Liver (tissue), 9 donors: ENCODE data around the gene MYOF. TPM values are rescaled to one million over a fixed set of nuclear protein-coding genes. Genes with fewer than 3 reads are reported as not detected.

Experiments used
- DNase-seq: peaks from one replicate; pipeline ENCODE4 v3.0.0-alpha.2; 2017; ENCODE audit warnings: low spot score
- H3K27ac ChIP-seq, 2 donors: one replicate each; pipeline ENCODE4 v1.7.0; 2013; ENCODE audit warnings: inconsistent platforms in 2 of 2, low read length in 2 of 2, control low read depth in 1 of 2, low read depth in 1 of 2, mild to moderate bottlenecking in 1 of 2
- H3K27me3 ChIP-seq, 4 donors: one replicate each; pipeline versions ENCODE4 v1.6.1 to v1.7.0; 2013; ENCODE audit warnings: low read length in 3 of 4, inconsistent platforms in 1 of 4, mild to moderate bottlenecking in 1 of 4, moderate library complexity in 1 of 4; ENCODE audit not compliant: control insufficient read depth in 4 of 4, insufficient read depth in 4 of 4
- H3K36me3 ChIP-seq, 4 donors: one replicate each; pipeline versions ENCODE4 v1.6.1 to v1.7.0; 2013; ENCODE audit warnings: low read length in 3 of 4, mild to moderate bottlenecking in 3 of 4, low read depth in 1 of 4, moderate library complexity in 1 of 4; ENCODE audit not compliant: control insufficient read depth in 4 of 4, insufficient read depth in 3 of 4
- H3K4me1 ChIP-seq, 4 donors: one replicate each; pipeline versions ENCODE4 v1.6.1 to v1.7.0; 2013; ENCODE audit warnings: low read length in 3 of 4, mild to moderate bottlenecking in 3 of 4, moderate library complexity in 1 of 4; ENCODE audit not compliant: control insufficient read depth in 4 of 4, insufficient read depth in 4 of 4
- H3K4me3 ChIP-seq, 3 donors: one replicate each; pipeline versions ENCODE4 v1.6.1 to v1.7.0; 2013; ENCODE audit warnings: low read length in 3 of 3, control low read depth in 1 of 3, low read depth in 1 of 3, mild to moderate bottlenecking in 1 of 3
- H3K9ac ChIP-seq, 2 donors: one replicate each; pipeline ENCODE4 v1.7.0; 2013; ENCODE audit warnings: low read length in 2 of 2, mild to moderate bottlenecking in 2 of 2, moderate library complexity in 2 of 2, control low read depth in 1 of 2, low read depth in 1 of 2
- H3K9me3 ChIP-seq, 4 donors: one replicate each; pipeline versions ENCODE4 v1.6.1 to v1.7.0; 2013; ENCODE audit warnings: low read length in 3 of 4; ENCODE audit not compliant: control insufficient read depth in 4 of 4
- ATF3 ChIP-seq: IDR thresholded peaks from 2 replicates; pipeline ENCODE4 v1.6.1; 2016; ENCODE audit warnings: antibody characterized with exemption
- CTCF ChIP-seq: fragments of 150-350 bp; IDR thresholded peaks from 2 replicates; pipeline ENCODE4 v1.5.1; 2017; ENCODE audit warnings: improper control_type of control experiment, low read depth, low read length; ENCODE audit not compliant: missing input control
- EGR1 ChIP-seq, 2 donors: IDR thresholded peaks; 2 replicates each; pipeline ENCODE4 v1.6.1; 2016 to 2018; ENCODE audit warnings: antibody characterized with exemption in 2 of 2, low read depth in 2 of 2
- FOXA1 ChIP-seq: IDR thresholded peaks from 2 replicates; pipeline ENCODE4 v1.6.1; 2016; ENCODE audit warnings: antibody characterized with exemption
- FOXA2 ChIP-seq: IDR thresholded peaks from 2 replicates; pipeline ENCODE4 v1.6.1; 2016; ENCODE audit warnings: antibody characterized with exemption
- GABPA ChIP-seq, 2 donors: IDR thresholded peaks in 1 of 2; conservative IDR thresholded peaks in 1 of 2; 2 replicates each; pipeline ENCODE4 v1.6.1; 2016; ENCODE audit warnings: antibody characterized with exemption in 2 of 2, mild to moderate bottlenecking in 1 of 2, moderate library complexity in 1 of 2
- HNF4A ChIP-seq, 2 donors: conservative IDR thresholded peaks; 2 replicates each; pipeline ENCODE4 v1.6.1; 2016; ENCODE audit warnings: antibody characterized with exemption in 2 of 2, mild to moderate bottlenecking in 2 of 2
- HNF4G ChIP-seq: IDR thresholded peaks from 2 replicates; pipeline ENCODE4 v1.6.1; 2016; ENCODE audit warnings: antibody characterized with exemption
- JUND ChIP-seq, 2 donors: IDR thresholded peaks; 2 replicates each; pipeline ENCODE4 v1.6.1; 2016; ENCODE audit warnings: antibody characterized with exemption in 2 of 2
- MAX ChIP-seq: IDR thresholded peaks from 2 replicates; pipeline ENCODE4 v1.6.1; 2016; ENCODE audit warnings: antibody characterized with exemption
- NR2F2 ChIP-seq: IDR thresholded peaks from 2 replicates; pipeline ENCODE4 v1.6.1; 2016; ENCODE audit warnings: antibody characterized with exemption
- RAD21 ChIP-seq, 2 donors: IDR thresholded peaks; 2 replicates each; pipeline ENCODE4 v1.6.1; 2016; ENCODE audit warnings: antibody characterized with exemption in 2 of 2, mild to moderate bottlenecking in 2 of 2
- REST ChIP-seq: IDR thresholded peaks from 2 replicates; pipeline ENCODE4 v1.6.1; 2016; ENCODE audit warnings: antibody characterized with exemption, mild to moderate bottlenecking
- RXRA ChIP-seq, 2 donors: IDR thresholded peaks; 2 replicates each; pipeline ENCODE4 v1.6.1; 2017 to 2018; ENCODE audit warnings: antibody characterized with exemption in 2 of 2, mild to moderate bottlenecking in 1 of 2
- SP1 ChIP-seq: IDR thresholded peaks from 2 replicates; pipeline ENCODE4 v1.6.1; 2018; ENCODE audit warnings: antibody characterized with exemption, mild to moderate bottlenecking
- TAF1 ChIP-seq: conservative IDR thresholded peaks from 2 replicates; pipeline ENCODE4 v1.6.1; 2016; ENCODE audit warnings: antibody characterized with exemption, mild to moderate bottlenecking
- YY1 ChIP-seq: IDR thresholded peaks from 2 replicates; pipeline ENCODE4 v1.6.1; 2016; ENCODE audit warnings: antibody characterized with exemption, mild to moderate bottlenecking
- ZBTB33 ChIP-seq: IDR thresholded peaks from 2 replicates; pipeline ENCODE4 v1.6.1; 2016; ENCODE audit warnings: antibody characterized with exemption
- WGBS: extraction: QIAGEN DNeasy Blood & Tissue Kit; methylation state at CpG from one replicate; pipeline ENCODE4 v1.1.7; 2013; 5-methylcytosine and 5-hydroxymethylcytosine counted together
- polyA plus RNA-seq, 2 donors: library from polyadenylated mRNA; stranded (reverse) in 1 of 2; unstranded in 1 of 2; fragments of 200-250 nt in 1 of 2; fragments of >200 nt in 1 of 2; fragmentation: Nextera tagmentation in 1 of 2; extraction: Ambion mirVana in 1 of 2; gene quantifications; one replicate each; pipeline versions ENCODE4 v1.2.1 to v1.2.3, GENCODE V29; 2013 to 2015
- total RNA-seq, 2 donors: library from RNA; depleted of rRNA; stranded (reverse); fragments of >200 nt; gene quantifications; one replicate each; pipeline ENCODE4 v1.2.3, GENCODE V29; 2014
- donor health status: healthy.
- donor health status: healthy.
- donor health status: healthy.
- donor health status: healthy.
- donor health status: healthy.

The MYOF gene
- total and polyA plus RNA-seq, 4 donors: 0.89 to 5.7 (median 3.2) TPM

- no peak for TF ChIP-seq CTCF
- no peak for TF ChIP-seq ZBTB33
- TF ChIP-seq NR2F2: no peak
- no peak for TF ChIP-seq GABPA (IDR thresholded peaks at IDR 0.05 in 1 of 2, conservative IDR thresholded peaks at IDR 0.05 in 1 of 2)
- no peak for TF ChIP-seq SP1
- no peak for TF ChIP-seq HNF4A (conservative IDR thresholded peaks at IDR 0.05)
- no peak for TF ChIP-seq HNF4G
- TF ChIP-seq RXRA (IDR thresholded peaks at IDR 0.05): no peak
- no peak for TF ChIP-seq TAF1
- no peak for TF ChIP-seq FOXA1
- TF ChIP-seq REST: no peak
- no peak for TF ChIP-seq RAD21 (IDR thresholded peaks at IDR 0.05)
- no peak for TF ChIP-seq FOXA2
- TF ChIP-seq YY1: no peak
- TF ChIP-seq MAX: no peak
- no peak for TF ChIP-seq EGR1 (IDR thresholded peaks at IDR 0.05; ENCODE audit: low read depth in 2 of 2)
- TF ChIP-seq JUND (IDR thresholded peaks at IDR 0.05): no peak
- TF ChIP-seq ATF3: no peak
- H3K36me3 ChIP-seq: no peaks in the 10 kb centered on the region
- no peak for DNase-seq
These were observed 139.8 kb downstream of the MYOF start for GRCh38 chr10:93342366-93342765.

More at GRCh38 chr10:93342366-93342765, 139.8 kb downstream of the MYOF start:
- Histone ChIP-seq H3K4me1 (peaks cover 0 to 3% (median 1%) of the 10 kb centered on the region in 4 donors), H3K9me3 (no peaks in the 10 kb centered on the region), H3K27me3 (no peaks in the 10 kb centered on the region), H3K9ac (no peak overlapping the region), H3K4me3 (no peak overlapping the region), H3K27ac (no peak overlapping the region)
- 86% methylated on average over 4 of the region's 4 CpGs for WGBS
